Measurements from ENCODE around the gene MAP4. TPM values are rescaled to one million over a fixed set of nuclear protein-coding genes. Genes with fewer than 3 reads are reported as not detected.

MAP4 gene
- total RNA-seq (2022; extraction: Qiagen RNA extraction): 90.3 to 112 TPM (median 98.9 TPM) in 5 replicates

GRCh38 chr3:48016301-48016973 is at the start of gene MAP4:
Gene MAP4 (minus strand): TSS chr3:48016416. CDS start chr3:47998860, 17,556 bp downstream.

GRCh38 chr3:47802734-47803479 is 213.3 kb downstream of the MAP4 start, which contains the start of gene DHX30:
Gene DHX30 (plus strand): TSS chr3:47803138. CDS start chr3:47810684, 7,546 bp downstream.

Other genes starting within 250 kb of the MAP4 start
- gene SMARCC1, start 234.5 kb downstream of the MAP4 start, total RNA-seq (2022; extraction: Qiagen RNA extraction): 20.7 to 31.7 TPM (median 24.4 TPM) in 5 replicates
- gene DHX30, start 213.3 kb downstream of the MAP4 start, total RNA-seq (2022; extraction: Qiagen RNA extraction): 42.9 to 44.2 TPM (median 43.5 TPM) in 5 replicates
- gene CDC25A, start 172.0 kb upstream of the MAP4 start, total RNA-seq (2022; extraction: Qiagen RNA extraction): 8.5 to 10.3 TPM (median 9.3 TPM) in 5 replicates
- gene CAMP, start 207.1 kb upstream of the MAP4 start, total RNA-seq (2022; extraction: Qiagen RNA extraction): 0.20 TPM in 1 of 5 replicates, not detected in the others
- 2.2 to 3.0 TPM (median 2.3 TPM) in 5 replicates for gene ZNF589, start 224.7 kb upstream of the MAP4 start, total RNA-seq (2022; extraction: Qiagen RNA extraction)